H9 (cell line): ENCODE results near the gene OLFM1. TPM values are rescaled to one million over a fixed set of nuclear protein-coding genes. Genes with fewer than 3 reads are reported as not detected.

Experiments
- DNase-seq: peaks from one replicate; pipeline ENCODE4 v3.0.0-alpha.2; 2017
- H2AFZ ChIP-seq: one replicate; pipeline ENCODE4 v1.6.1; 2013; ENCODE audit warnings: mild to moderate bottlenecking, low read length, control low read depth, moderate library complexity
- H2AK5ac ChIP-seq: 2 replicates; pipeline ENCODE4 v1.6.1; 2013; ENCODE audit warnings: low read length, control low read depth, mixed read lengths; ENCODE audit not compliant: insufficient read length
- H2BK120ac ChIP-seq: one replicate; pipeline ENCODE4 v1.6.1; 2013; ENCODE audit warnings: low read depth, mild to moderate bottlenecking, low read length, control low read depth, inconsistent platforms; ENCODE audit not compliant: poor library complexity, severe bottlenecking
- H2BK12ac ChIP-seq: 2 replicates; pipeline ENCODE4 v1.6.1; 2013; ENCODE audit warnings: low read length, control low read depth, mixed read lengths, low read depth; ENCODE audit not compliant: insufficient read length
- H2BK15ac ChIP-seq: 2 replicates; pipeline ENCODE4 v1.6.1; 2013; ENCODE audit warnings: low read depth, low read length, control low read depth
- H2BK20ac ChIP-seq: one replicate; pipeline ENCODE4 v1.6.1; 2013; ENCODE audit warnings: low read depth, mild to moderate bottlenecking, low read length, control low read depth, inconsistent platforms; ENCODE audit not compliant: poor library complexity, severe bottlenecking
- H2BK5ac ChIP-seq: 2 replicates; pipeline ENCODE4 v1.6.1; 2013; ENCODE audit warnings: low read length, control low read depth, mixed read lengths; ENCODE audit not compliant: insufficient read length
- H3K14ac ChIP-seq: 2 replicates; pipeline ENCODE4 v1.6.1; 2013; ENCODE audit warnings: low read length, control low read depth; ENCODE audit not compliant: insufficient read depth
- H3K18ac ChIP-seq: 2 replicates; pipeline ENCODE4 v1.6.1; 2013; ENCODE audit warnings: low read depth, mild to moderate bottlenecking, mixed read lengths, low read length, control low read depth; ENCODE audit not compliant: insufficient read length
- H3K23ac ChIP-seq: 2 replicates; pipeline ENCODE4 v1.6.1; 2013; ENCODE audit warnings: low read length, control low read depth, mixed read lengths, low read depth; ENCODE audit not compliant: insufficient read length
- H3K23me2 ChIP-seq: 2 replicates; pipeline ENCODE4 v1.6.1; 2013; ENCODE audit warnings: low read depth, mild to moderate bottlenecking, mixed read lengths, low read length, control low read depth; ENCODE audit not compliant: insufficient read length, poor library complexity, severe bottlenecking
- H3K27ac ChIP-seq: 2 replicates; pipeline ENCODE4 v1.5.1; 2013; ENCODE audit warnings: low read length, control low read depth, mixed read lengths, low read depth; ENCODE audit not compliant: insufficient read length
- H3K27me3 ChIP-seq: 2 replicates; pipeline ENCODE4 v1.6.1; 2013; ENCODE audit warnings: low read length, control low read depth, inconsistent platforms; ENCODE audit not compliant: insufficient read depth
- H3K4ac ChIP-seq: 2 replicates; pipeline ENCODE4 v1.6.1; 2013; ENCODE audit warnings: low read depth, mild to moderate bottlenecking, control low read depth, inconsistent platforms, low read length, moderate library complexity
- H3K4me1 ChIP-seq: 2 replicates; pipeline ENCODE4 v1.6.1; 2013; ENCODE audit warnings: low read length, control low read depth, inconsistent platforms; ENCODE audit not compliant: insufficient read depth
- H3K4me2 ChIP-seq: 2 replicates; pipeline ENCODE4 v1.6.1; 2013; ENCODE audit warnings: low read length, control low read depth, mixed read lengths; ENCODE audit not compliant: insufficient read length, insufficient read depth
- H3K56ac ChIP-seq: 2 replicates; pipeline ENCODE4 v1.6.1; 2013; ENCODE audit warnings: low read depth, mild to moderate bottlenecking, mixed read lengths, low read length, control low read depth; ENCODE audit not compliant: insufficient read length
- H3K79me1 ChIP-seq: 2 replicates; pipeline ENCODE4 v1.6.1; 2013; ENCODE audit warnings: low read depth, mild to moderate bottlenecking, moderate library complexity, low read length, control low read depth, inconsistent platforms; ENCODE audit not compliant: insufficient read depth, poor library complexity, severe bottlenecking
- H3K79me2 ChIP-seq: 2 replicates; pipeline ENCODE4 v1.6.1; 2013; ENCODE audit warnings: low read length, control low read depth, inconsistent platforms; ENCODE audit not compliant: insufficient read depth
- H3K9ac ChIP-seq: 2 replicates; pipeline ENCODE4 v1.6.1; 2013; ENCODE audit warnings: low read length, control low read depth, mixed read lengths; ENCODE audit not compliant: insufficient read length; ENCODE audit errors: extremely low read depth
- H3K9me3 ChIP-seq: one replicate; pipeline ENCODE4 v1.6.1; 2013; ENCODE audit warnings: low read depth, low read length, inconsistent platforms; ENCODE audit not compliant: control insufficient read depth
- H3T11ph ChIP-seq: one replicate; pipeline ENCODE4 v1.6.1; 2013; ENCODE audit warnings: mild to moderate bottlenecking, low read length, control low read depth, inconsistent platforms
- H4K20me1 ChIP-seq: one replicate; pipeline ENCODE4 v1.6.1; 2013; ENCODE audit not compliant: control insufficient read depth, insufficient read length, insufficient read depth
- H4K5ac ChIP-seq: 2 replicates; pipeline ENCODE4 v1.6.1; 2013; ENCODE audit warnings: low read depth, mild to moderate bottlenecking, mixed read lengths, low read length, control low read depth; ENCODE audit not compliant: insufficient read length
- H4K8ac ChIP-seq: replicated peaks from 2 replicates; pipeline ENCODE4 v1.6.1; 2013; ENCODE audit warnings: low read length, control low read depth, mixed read lengths, low read depth; ENCODE audit not compliant: insufficient read length
- H4K91ac ChIP-seq: 2 replicates; pipeline ENCODE4 v1.6.1; 2013; ENCODE audit warnings: low read depth, mild to moderate bottlenecking, moderate library complexity, mixed read lengths, low read length, control low read depth; ENCODE audit not compliant: insufficient read length
- H3K27ac Mint-ChIP-seq, 3 experiments: 2 replicates in 2 of 3; 3 replicates in 1 of 3; pipeline ENCODE4 v1.8.0; 2020 to 2021; ENCODE audit warnings: mixed read lengths in 3 of 3, mild to moderate bottlenecking in 1 of 3, moderate library complexity in 1 of 3
- H3K27me3 Mint-ChIP-seq: 2 replicates; pipeline ENCODE4 v1.8.0; 2021; ENCODE audit warnings: low read depth, mild to moderate bottlenecking, moderate library complexity, mixed read lengths
- H3K36me3 Mint-ChIP-seq, 3 experiments: 2 replicates in 2 of 3; 3 replicates in 1 of 3; pipeline ENCODE4 v1.8.0; 2020 to 2021; ENCODE audit warnings: low read depth in 3 of 3, mixed read lengths in 3 of 3; ENCODE audit not compliant: insufficient read depth in 1 of 3
- H3K4me1 Mint-ChIP-seq, 2 experiments: 2 replicates each; pipeline ENCODE4 v1.8.0; 2020; ENCODE audit warnings: mixed read lengths in 2 of 2
- H3K4me3 Mint-ChIP-seq, 2 experiments: 2 replicates in 1 of 2; 3 replicates in 1 of 2; pipeline ENCODE4 v1.8.0; 2020 to 2021; ENCODE audit warnings: mild to moderate bottlenecking in 2 of 2, mixed read lengths in 2 of 2, moderate library complexity in 1 of 2
- H3K9me3 Mint-ChIP-seq, 2 experiments: 2 replicates in 1 of 2; 3 replicates in 1 of 2; pipeline ENCODE4 v1.8.0; 2020; ENCODE audit warnings: mild to moderate bottlenecking in 2 of 2, mixed read lengths in 2 of 2, moderate library complexity in 1 of 2
- WGBS: extraction: QIAGEN DNeasy Blood & Tissue Kit; methylation state at CpG from one replicate; pipeline ENCODE4 v1.1.7; 2013; ENCODE audit warnings: missing lambda C conversion rate, low lambda C conversion rate, mixed read lengths; ENCODE audit not compliant: insufficient read length; ENCODE audit errors: extremely low coverage; 5-methylcytosine and 5-hydroxymethylcytosine counted together
- total RNA-seq: library from RNA; stranded (reverse); gene quantifications from 2 replicates; pipeline ENCODE4 v1.2.1, GENCODE V29; 2021
- TF ChIP-seq, protein P1 (sequence below): fragments of 200-600 bp; sonication (generic); conservative IDR thresholded peaks from 3 replicates; pipeline ENCODE4 v1.8.0; 2021; ENCODE audit warnings: antibody characterized with exemption, mild to moderate bottlenecking

Gene OLFM1
- total RNA-seq, 1 experiment from 2014 or later: 34.1 TPM

DNA sequence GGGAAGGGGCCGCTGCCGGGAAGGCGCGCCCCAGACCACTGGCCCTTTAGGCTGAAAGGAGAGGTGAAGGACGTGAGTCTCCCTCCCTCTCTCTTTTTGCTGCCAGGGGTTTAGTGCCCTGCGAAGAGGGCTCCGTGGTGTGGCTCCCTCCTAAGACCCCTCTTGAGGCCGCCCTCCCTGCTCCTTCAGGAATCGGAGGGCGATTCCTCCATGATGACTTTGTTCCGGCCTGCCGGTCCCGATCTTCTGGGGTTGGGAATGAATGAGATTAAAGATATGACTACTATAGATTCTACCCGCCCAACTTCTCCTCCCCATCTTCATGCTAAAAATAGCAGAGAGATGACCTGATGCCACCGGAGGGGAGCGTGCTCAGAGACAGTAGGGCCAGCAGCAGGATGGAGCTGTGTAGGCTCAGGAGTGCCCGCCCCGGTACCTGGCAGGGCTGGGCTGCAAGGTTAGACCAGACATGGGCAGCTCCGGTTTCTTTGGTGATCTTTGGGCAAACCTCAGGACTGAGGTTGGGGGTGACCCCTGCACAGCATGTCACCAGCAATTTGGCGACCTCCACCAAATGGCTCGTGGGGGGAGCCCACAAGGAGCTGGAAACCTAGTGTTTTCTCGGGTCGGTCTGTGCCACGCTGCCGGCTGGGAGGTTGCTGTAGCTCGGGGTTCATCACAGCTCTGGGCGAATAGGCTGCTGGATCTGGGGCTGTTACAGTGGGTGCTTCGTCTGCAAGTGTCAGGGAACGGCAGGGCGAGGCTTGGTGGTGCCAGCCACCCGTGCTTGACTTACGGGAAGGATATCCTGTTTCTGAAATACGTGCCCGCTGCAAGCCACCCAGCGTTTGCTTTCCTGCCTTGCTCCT is 1.7 kb downstream of the OLFM1 start:
- Histone ChIP-seq H2AK5ac (no peak overlapping the region), H3K4me2 (peak overlapping the region; percentile 72)

More for the DNA sequence above, 1.7 kb downstream of the OLFM1 start:
- H2BK12ac ChIP-seq: no peak overlapping the region
- no peak overlapping the region for H3K4ac ChIP-seq
- no peaks in the 10 kb centered on the region for H3K9me3 ChIP-seq
- H3K27me3 Mint-ChIP-seq: peaks cover 47% of the 10 kb centered on the region
- no peak overlapping the region for H3K27ac ChIP-seq
- no peak overlapping the region for H4K8ac ChIP-seq
- no peak overlapping the region for H4K5ac ChIP-seq
- no peak overlapping the region for H3K18ac ChIP-seq
- no peak overlapping the region for H3K23ac ChIP-seq
- H3K23me2 ChIP-seq: peaks cover 19% of the 10 kb centered on the region
- no peak overlapping the region for H2BK15ac ChIP-seq
- no peaks in the 10 kb centered on the region for H3K79me2 ChIP-seq
- H3K36me3 Mint-ChIP-seq: peaks cover 14 to 22% (median 21%) of the 10 kb centered on the region in 3 experiments; a peak in 6 of 7 replicates
- H3K4me3 Mint-ChIP-seq: peak overlapping the region; percentile 67 to 82
- H2AFZ ChIP-seq: no peak overlapping the region
- H2BK120ac ChIP-seq: no peak overlapping the region
- no peak for DNase-seq
- H3K14ac ChIP-seq: no peak overlapping the region; the same call in 1 of the 2 replicates
- no peaks in the 10 kb centered on the region for H4K20me1 ChIP-seq
- no peaks in the 10 kb centered on the region; the same call in 1 of the 2 replicates for H3K4me1 ChIP-seq
- no peak overlapping the region for H2BK5ac ChIP-seq
- H3K56ac ChIP-seq: no peak overlapping the region
- no peak overlapping the region for H4K91ac ChIP-seq
- TF ChIP-seq, protein P1, sequence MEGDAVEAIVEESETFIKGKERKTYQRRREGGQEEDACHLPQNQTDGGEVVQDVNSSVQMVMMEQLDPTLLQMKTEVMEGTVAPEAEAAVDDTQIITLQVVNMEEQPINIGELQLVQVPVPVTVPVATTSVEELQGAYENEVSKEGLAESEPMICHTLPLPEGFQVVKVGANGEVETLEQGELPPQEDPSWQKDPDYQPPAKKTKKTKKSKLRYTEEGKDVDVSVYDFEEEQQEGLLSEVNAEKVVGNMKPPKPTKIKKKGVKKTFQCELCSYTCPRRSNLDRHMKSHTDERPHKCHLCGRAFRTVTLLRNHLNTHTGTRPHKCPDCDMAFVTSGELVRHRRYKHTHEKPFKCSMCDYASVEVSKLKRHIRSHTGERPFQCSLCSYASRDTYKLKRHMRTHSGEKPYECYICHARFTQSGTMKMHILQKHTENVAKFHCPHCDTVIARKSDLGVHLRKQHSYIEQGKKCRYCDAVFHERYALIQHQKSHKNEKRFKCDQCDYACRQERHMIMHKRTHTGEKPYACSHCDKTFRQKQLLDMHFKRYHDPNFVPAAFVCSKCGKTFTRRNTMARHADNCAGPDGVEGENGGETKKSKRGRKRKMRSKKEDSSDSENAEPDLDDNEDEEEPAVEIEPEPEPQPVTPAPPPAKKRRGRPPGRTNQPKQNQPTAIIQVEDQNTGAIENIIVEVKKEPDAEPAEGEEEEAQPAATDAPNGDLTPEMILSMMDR: no peak
- no peak overlapping the region for H3K9ac ChIP-seq
- WGBS: no CpG with 5 or more reads among the region's 35 CpGs
- H3K9me3 Mint-ChIP-seq: peaks cover 0 to 2% of the 10 kb centered on the region in 2 experiments; a peak in 1 of 5 replicates
- peaks cover 2% of the 10 kb centered on the region; the same call in 1 of the 2 replicates for H3K27me3 ChIP-seq
- H3K4me1 Mint-ChIP-seq: peaks cover 19 to 22% of the 10 kb centered on the region in 2 experiments
- no peak overlapping the region for H2BK20ac ChIP-seq
- no peak overlapping the region for H3K27ac Mint-ChIP-seq
- no peaks in the 10 kb centered on the region for H3K79me1 ChIP-seq
- no peak overlapping the region for H3T11ph ChIP-seq
